ENCODE measurements around the gene DGKE.

Gene DGKE

GRCh38 chr17:56820207-56820606 is 13.7 kb upstream of the DGKE start:
- no peak for DNase-seq (ENCODE audit: low read depth)
- no peak overlapping the region for H3K4me3 ChIP-seq (ENCODE audit: low read depth, low read length)

GRCh38 chr17:56821847-56822534 is 12.0 kb upstream of the DGKE start:
- DNase-seq (ENCODE audit: low read depth), result no peak
- H3K4me3 ChIP-seq (ENCODE audit: low read depth, low read length), result no peak overlapping the region
- TF ChIP-seq CTCF (conservative IDR thresholded peaks at IDR 0.05; ENCODE audit: low read depth, low read length), result no peak

More at GRCh38 chr17:56820207-56820606, 13.7 kb upstream of the DGKE start:
- no peak for TF ChIP-seq CTCF (conservative IDR thresholded peaks at IDR 0.05; ENCODE audit: low read depth, low read length)

GRCh38 chr17:56822725-56823124 is 11.2 kb upstream of the DGKE start:
- DNase-seq (ENCODE audit: low read depth), result no peak
- H3K4me3 ChIP-seq (ENCODE audit: low read depth, low read length), result no peak overlapping the region
- no peak for TF ChIP-seq CTCF (conservative IDR thresholded peaks at IDR 0.05; ENCODE audit: low read depth, low read length)

- no peak for TF ChIP-seq CTCF (conservative IDR thresholded peaks at IDR 0.05; ENCODE audit: low read depth, low read length)
- DNase-seq (ENCODE audit: low read depth), result no peak
- H3K4me3 ChIP-seq (ENCODE audit: low read depth, low read length), result no peak overlapping the region
Measured at GRCh38 chr17:56823848-56824247, 10.1 kb upstream of the DGKE start.

GRCh38 chr17:56824503-56824902 is 9.4 kb upstream of the DGKE start:
- no peak for TF ChIP-seq CTCF (conservative IDR thresholded peaks at IDR 0.05; ENCODE audit: low read depth, low read length)
- no peak for DNase-seq (ENCODE audit: low read depth)
- H3K4me3 ChIP-seq (ENCODE audit: low read depth, low read length), result no peak overlapping the region

- no peak for DNase-seq (ENCODE audit: low read depth)
- no peak overlapping the region for H3K4me3 ChIP-seq (ENCODE audit: low read depth, low read length)
- no peak for TF ChIP-seq CTCF (conservative IDR thresholded peaks at IDR 0.05; ENCODE audit: low read depth, low read length)
Measured at GRCh38 chr17:56826611-56827414, 7.1 kb upstream of the DGKE start.
